GM18520 (cell line): ENCODE results near the gene TMEM254.
"Not testable (repeated sequence)": the region's sequence is repeated elsewhere in the genome, so short reads cannot be mapped to it uniquely, and the experiment has no call there.

ENCODE experiments used
- ATAC-seq: cut with Tn5 transposase; IDR thresholded peaks from one replicate; pipeline ENCODE4 v1.9.1; 2021; ENCODE audit not compliant: unreplicated experiment

TMEM254 gene

GRCh38 chr10:80132299-80133139, 54.1 kb downstream of the TMEM254 start, which contains the start of gene PLAC9:
Gene PLAC9, plus strand, starts transcription at chr10:80132730. Its CDS starts 33 bp downstream, at chr10:80132763.
- ATAC-seq: no peak

GRCh38 chr10:80133206-80133605, 54.7 kb downstream of the TMEM254 start:
- no peak for ATAC-seq

- ATAC-seq: not testable (repeated sequence)
These were observed 55.2 kb downstream of the TMEM254 start for GRCh38 chr10:80133687-80134086.

- ATAC-seq: no peak
These were observed 57.7 kb downstream of the TMEM254 start for GRCh38 chr10:80136134-80136571.

GRCh38 chr10:80137031-80137862, 58.8 kb downstream of the TMEM254 start:
- ATAC-seq: no peak

- no peak for ATAC-seq
These were observed 59.5 kb downstream of the TMEM254 start for GRCh38 chr10:80137920-80138319.

GRCh38 chr10:80139265-80139664, 60.8 kb downstream of the TMEM254 start:
- ATAC-seq: no peak

- ATAC-seq: no peak
These were observed 61.8 kb downstream of the TMEM254 start for GRCh38 chr10:80140251-80140650.

GRCh38 chr10:80141696-80142460, 63.4 kb downstream of the TMEM254 start:
- no peak for ATAC-seq
